ENCODE measurements around the gene SLC25A25. TPM values are rescaled to one million over a fixed set of nuclear protein-coding genes. Genes with fewer than 3 reads are reported as not detected.
A peak's percentile ranks its signal among the peaks of the same experiment; 100 is the strongest.
"Not testable (repeated sequence)": the region's sequence is repeated elsewhere in the genome, so short reads cannot be mapped to it uniquely, and the experiment has no call there.

SLC25A25 gene
- total RNA-seq, 1 donor from 2014 or later, result 7.3 TPM

DNA sequence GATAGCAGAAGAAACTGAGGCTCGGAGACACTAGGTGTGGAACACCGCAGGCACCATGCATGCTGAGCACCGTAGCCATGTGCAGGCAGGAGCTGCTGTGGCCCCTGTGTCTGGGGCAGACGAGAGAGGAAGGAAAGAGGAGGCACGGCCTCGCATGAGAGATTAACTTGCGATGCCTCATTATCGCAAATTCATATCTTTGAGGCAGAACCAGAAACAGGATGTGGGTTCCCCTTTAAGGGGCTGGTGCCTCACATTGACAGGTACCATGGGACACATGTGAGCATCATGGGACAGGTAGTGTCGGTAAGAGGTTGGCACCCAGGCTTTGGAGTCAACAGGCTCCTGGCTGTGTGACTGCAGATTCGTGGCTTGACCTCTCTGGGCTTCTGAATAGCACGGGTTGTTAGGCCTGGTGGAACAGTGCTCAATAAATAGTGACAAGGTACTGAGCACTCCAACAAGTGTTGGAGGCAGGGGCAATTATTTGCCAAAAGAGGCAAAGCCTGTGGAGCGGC is 41.7 kb upstream of the SLC25A25 start:
- TF ChIP-seq, protein P1, sequence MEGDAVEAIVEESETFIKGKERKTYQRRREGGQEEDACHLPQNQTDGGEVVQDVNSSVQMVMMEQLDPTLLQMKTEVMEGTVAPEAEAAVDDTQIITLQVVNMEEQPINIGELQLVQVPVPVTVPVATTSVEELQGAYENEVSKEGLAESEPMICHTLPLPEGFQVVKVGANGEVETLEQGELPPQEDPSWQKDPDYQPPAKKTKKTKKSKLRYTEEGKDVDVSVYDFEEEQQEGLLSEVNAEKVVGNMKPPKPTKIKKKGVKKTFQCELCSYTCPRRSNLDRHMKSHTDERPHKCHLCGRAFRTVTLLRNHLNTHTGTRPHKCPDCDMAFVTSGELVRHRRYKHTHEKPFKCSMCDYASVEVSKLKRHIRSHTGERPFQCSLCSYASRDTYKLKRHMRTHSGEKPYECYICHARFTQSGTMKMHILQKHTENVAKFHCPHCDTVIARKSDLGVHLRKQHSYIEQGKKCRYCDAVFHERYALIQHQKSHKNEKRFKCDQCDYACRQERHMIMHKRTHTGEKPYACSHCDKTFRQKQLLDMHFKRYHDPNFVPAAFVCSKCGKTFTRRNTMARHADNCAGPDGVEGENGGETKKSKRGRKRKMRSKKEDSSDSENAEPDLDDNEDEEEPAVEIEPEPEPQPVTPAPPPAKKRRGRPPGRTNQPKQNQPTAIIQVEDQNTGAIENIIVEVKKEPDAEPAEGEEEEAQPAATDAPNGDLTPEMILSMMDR (conservative IDR thresholded peaks at IDR 0.05; ENCODE audit: low read depth, low read length), result no peak

DNA sequence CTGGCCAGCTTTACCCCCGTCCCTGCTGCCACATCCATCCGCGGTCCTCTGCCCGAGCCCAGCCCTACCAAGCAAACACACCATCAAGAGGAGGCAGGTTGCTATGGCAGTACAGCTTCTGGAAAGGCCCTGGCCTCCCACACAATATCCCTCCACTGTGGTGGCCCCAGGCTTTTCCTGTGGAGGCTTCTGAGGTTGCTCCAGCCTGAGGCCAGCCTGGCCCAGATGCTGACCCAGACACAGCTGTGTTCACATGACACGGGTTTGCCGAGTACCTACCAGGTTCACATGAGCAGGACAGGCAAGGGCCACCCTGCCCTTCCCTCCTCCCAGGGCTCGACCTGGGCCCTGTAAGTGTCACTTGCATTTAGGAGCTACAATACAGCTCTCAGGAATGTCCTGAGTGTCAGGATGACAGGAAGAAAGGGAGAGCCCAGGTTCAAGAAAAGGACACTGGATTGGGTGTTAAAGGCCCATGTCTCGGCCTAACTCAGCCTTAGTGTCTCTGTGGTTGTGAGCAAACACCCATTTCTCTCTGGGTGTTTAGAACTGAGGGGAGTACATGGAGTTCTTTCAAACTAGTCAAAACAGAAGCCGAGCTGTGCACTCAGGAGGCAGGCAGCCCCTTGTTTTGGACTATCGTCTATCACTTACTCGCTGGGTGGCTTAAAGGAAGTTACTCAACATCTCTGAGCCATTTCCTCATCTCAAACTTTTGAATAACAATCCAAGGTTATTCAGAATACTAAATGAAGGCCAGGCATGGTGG is 41.1 kb upstream of the SLC25A25 start:
- no peak for DNase-seq (ENCODE audit: low read depth)
- no peak overlapping the region for H3K4me3 ChIP-seq (ENCODE audit: low read depth, low read length)
- TF ChIP-seq, protein P1 (conservative IDR thresholded peaks at IDR 0.05; ENCODE audit: low read depth, low read length), result no peak

More for the DNA sequence above, 41.7 kb upstream of the SLC25A25 start:
- DNase-seq (ENCODE audit: low read depth), result no peak
- no peak overlapping the region for H3K4me3 ChIP-seq (ENCODE audit: low read depth, low read length)

DNA sequence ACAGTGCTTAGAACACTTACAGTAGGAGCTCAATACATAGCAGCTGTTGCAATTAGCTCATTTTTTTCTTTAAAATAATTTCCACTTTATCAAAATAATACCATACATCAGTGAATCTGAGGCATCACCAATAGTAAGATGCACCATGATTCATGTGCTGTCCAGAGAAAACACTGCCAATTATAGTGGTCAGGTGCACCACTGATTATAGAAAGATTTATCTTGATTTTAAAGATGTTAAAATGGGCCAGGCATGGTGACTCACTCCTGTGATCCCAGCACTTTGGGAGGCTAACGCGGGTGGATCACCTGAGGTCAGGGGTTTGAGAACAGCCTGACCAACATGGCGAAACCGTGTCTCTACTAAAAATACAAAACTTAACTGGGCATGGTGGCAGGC is 40.3 kb upstream of the SLC25A25 start:
- no peak for DNase-seq (ENCODE audit: low read depth)
- H3K4me3 ChIP-seq (ENCODE audit: low read depth, low read length), result no peak overlapping the region
- TF ChIP-seq, protein P1 (conservative IDR thresholded peaks at IDR 0.05; ENCODE audit: low read depth, low read length), result no peak

DNA sequence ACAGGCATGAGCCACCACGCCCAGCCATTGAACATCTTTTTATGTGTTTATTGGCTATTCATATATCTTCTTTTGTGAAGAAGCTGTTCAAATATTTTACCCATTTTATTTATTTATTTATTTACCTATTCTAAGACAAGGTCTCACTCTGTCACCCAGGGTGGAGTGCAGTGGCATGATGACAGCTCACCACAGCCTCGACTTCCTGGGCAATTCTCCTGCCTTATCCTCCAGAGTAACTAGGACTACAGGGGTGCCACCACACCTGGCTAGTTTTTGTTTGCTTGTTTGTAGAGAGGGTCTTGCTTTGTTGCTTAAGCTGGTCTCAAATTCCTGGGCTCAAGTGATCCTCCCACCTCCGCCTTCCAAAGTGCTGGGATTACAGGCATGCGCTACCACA is 34.4 kb upstream of the SLC25A25 start:
- no peak for DNase-seq (ENCODE audit: low read depth)
- TF ChIP-seq, protein P1 (conservative IDR thresholded peaks at IDR 0.05; ENCODE audit: low read depth, low read length), result no peak
- H3K4me3 ChIP-seq (ENCODE audit: low read depth, low read length), result no peak overlapping the region

DNA sequence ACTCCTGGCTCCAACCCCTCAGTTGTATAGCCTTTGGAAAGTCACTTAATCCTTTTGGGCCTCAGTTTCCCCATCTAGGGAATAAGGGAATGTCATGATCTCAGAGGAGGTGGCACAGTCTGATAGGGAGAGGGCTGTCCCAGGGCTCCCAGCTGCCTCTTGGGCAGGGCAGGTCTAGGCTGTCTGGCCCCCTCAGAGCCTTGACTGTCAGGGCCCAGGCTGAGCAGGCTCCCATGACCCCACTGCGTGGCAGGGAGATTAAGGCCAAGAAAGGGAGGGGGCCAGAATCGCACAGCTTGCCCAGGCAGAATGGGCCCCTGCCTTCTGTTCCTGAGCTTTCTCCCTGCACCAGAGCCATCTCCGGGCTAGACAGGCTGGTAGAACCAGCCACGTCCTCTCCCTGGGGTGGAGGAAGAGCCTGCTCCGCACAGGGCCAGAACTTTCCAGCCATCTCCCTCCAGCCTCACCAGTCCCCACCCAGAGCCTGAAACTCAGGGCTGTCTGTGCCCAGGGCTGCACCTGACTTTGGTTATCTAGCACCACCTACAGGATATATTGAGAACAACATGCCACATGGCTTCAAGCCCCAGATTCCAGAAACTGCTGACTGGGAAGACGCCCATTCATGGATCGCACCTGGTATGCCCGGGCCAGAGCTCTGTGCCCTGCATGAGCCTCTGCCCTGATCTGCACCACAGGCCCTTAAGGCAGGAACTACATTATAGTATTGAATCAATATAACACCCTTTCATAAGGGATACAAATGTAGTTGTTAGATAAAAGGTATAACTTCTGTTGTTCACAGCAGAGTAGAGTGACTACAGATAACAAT is 33.0 kb upstream of the SLC25A25 start:
- DNase-seq (ENCODE audit: low read depth), result peak; percentile 49
- TF ChIP-seq, protein P1 (conservative IDR thresholded peaks at IDR 0.05; ENCODE audit: low read depth, low read length), result peak; percentile 85
- H3K4me3 ChIP-seq (ENCODE audit: low read depth, low read length), result no peak overlapping the region

DNA sequence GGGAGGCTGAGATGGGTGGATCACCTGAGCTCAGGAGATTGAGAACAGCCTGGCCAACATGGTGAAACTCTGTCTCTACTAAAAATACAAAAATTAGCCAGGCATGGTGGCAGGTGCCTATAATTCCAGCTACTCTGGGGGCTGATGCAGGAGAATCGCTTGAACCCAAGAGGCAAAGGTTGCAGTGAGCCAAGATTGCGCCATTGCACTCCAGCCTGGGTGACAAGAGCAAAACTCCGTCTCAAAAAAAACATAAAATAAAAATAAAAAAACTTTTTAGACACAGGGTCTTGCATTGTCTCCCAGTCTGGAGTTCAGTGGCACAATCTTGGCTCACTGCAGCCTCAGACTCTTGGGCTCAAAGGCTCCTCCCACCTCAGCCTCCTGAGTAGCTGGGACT is 31.5 kb upstream of the SLC25A25 start:
- H3K4me3 ChIP-seq (ENCODE audit: low read depth, low read length); DNase-seq (ENCODE audit: low read depth): not testable (repeated sequence)

DNA sequence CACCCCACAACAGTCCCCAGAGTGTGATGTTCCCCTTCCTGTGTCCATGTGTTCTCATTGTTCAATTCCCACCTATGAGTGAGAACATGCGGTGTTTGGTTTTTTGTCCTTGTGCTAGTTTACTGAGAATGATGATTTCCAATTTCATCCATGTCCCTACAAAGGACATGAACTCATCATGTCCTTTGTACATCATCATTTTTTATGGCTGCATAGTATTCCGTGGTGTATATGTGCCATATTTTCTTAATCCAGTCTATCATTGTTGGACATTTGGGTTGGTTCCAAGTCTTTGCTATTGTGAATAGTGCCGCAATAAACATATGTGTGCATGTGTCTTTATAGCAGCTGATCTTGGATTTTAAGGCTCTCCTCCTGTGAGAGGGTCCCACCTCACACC is 27.2 kb upstream of the SLC25A25 start:
- H3K4me3 ChIP-seq (ENCODE audit: low read depth, low read length), result not testable (repeated sequence)

More for the DNA sequence above, 27.2 kb upstream of the SLC25A25 start:
- not testable (repeated sequence) for DNase-seq (ENCODE audit: low read depth)
